ENCODE measurements around the gene ZSCAN9. TPM values are rescaled to one million over a fixed set of nuclear protein-coding genes. Genes with fewer than 3 reads are reported as not detected.
A peak's percentile ranks its signal among the peaks of the same experiment; 100 is the strongest.

Gene ZSCAN9
- total and polyA plus RNA-seq, 2 donors (not counting 3 experiments of a cell fraction or from before 2014, with no cell fraction given): 11.7 to 18.0 TPM

DNA sequence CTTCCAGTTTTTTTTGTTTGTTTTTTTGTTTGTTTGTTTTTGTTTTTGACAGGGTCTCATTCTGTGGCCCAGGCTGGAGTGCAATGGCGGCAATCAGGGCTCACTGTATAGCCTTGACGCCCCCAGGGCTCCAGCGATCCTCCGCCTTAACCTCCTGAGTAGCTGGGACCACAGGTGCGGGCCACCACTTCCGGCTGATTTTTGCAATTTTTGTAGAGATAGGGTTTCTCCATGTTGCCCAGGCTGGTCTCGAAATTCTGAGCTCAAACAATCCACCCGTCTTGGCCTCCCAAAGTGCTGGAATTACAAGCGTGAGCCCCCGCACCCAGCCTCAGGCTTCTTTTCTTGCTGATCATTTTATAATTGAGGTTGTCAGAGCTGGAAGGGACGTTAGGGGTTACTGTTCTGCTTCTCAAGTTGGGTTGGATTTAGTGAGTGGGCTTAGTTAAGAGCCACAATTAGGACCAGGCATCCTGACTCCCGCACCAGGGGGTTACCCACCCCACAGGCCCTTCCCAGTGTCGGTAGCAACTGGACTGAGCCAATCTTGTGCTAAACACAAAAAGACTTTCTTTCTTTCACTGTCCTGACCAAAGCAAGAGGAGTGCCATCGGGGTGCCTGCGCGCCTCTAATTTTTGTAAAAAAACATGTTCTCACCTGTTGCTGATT lies 13.1 kb upstream of the ZSCAN9 start:
- no peak for DNase-seq (ENCODE audit: low read depth, low spot score)
- no peaks in the 10 kb centered on the region for H3K36me3 ChIP-seq (ENCODE audit: control insufficient read depth in 2 of 2, extremely low read depth in 1 of 2, insufficient read depth in 2 of 2, low read length in 2 of 2)
- H2AFZ ChIP-seq (ENCODE audit: low read depth, low read length): peak overlapping the region; percentile 69
- CTCF ChIA-PET: interaction anchor here (1.2 kb wide), 1 partner anchor 144 kb away, joined by 4 read pairs; no protein-coding TSS in a partner anchor
- H3K9me3 ChIP-seq (replicated peaks; ENCODE audit: control insufficient read depth, insufficient read depth, low read length): no peaks in the 10 kb centered on the region
- POLR2A ChIA-PET: no interaction called here
- H3K4me1 ChIP-seq (ENCODE audit: control insufficient read depth, extremely low read depth, insufficient read depth, low read length): peaks cover 20% of the 10 kb centered on the region
- H3K4me2 ChIP-seq (ENCODE audit: insufficient read depth, low read length): peak overlapping the region; percentile 90
- intact Hi-C loops (cut with micrococcal nuclease) (loop anchor here (2.0 to 10.0 kb wide), 6 partner anchors 75 to 773 kb away; partner anchors contain the start of gene ZNF165), dilution Hi-C loops (cut with MboI; ENCODE audit: extremely low pct_ligation_motif_present, low sequenced_read_pairs) (no loop called here)
- no peak overlapping the region for H3K27ac ChIP-seq (ENCODE audit: insufficient read depth, low read depth, low read length)
- H3K27me3 ChIP-seq (ENCODE audit: control insufficient read depth in 2 of 2, insufficient read depth in 2 of 2, low read length in 2 of 2): peaks cover 35 to 74% of the 10 kb centered on the region in 2 experiments
- H3K9me1 ChIP-seq (replicated peaks; ENCODE audit: control insufficient read depth, extremely low read depth, insufficient read depth, low read length): no peaks in the 10 kb centered on the region
- no peaks in the 10 kb centered on the region for H3K79me2 ChIP-seq (ENCODE audit: control insufficient read depth, insufficient read depth, low read length)
- TF ChIP-seq FOS (IDR thresholded peaks at IDR 0.05; ENCODE audit: borderline replicate concordance, insufficient read depth, low read length) (no peak), POLR2A (IDR thresholded peaks at IDR 0.05; ENCODE audit: low read depth, low read length) (no peak), EZH2 (IDR thresholded peaks at IDR 0.05; ENCODE audit: borderline replicate concordance, low read depth, low read length, severe bottlenecking) (no peak), JUN (IDR thresholded peaks at IDR 0.05; ENCODE audit: borderline replicate concordance, insufficient read depth, insufficient read length, low read depth) (no peak), POLR2AphosphoS5 (IDR thresholded peaks at IDR 0.05; ENCODE audit: insufficient read depth, low read depth, low read length) (no peak), GATA2 (IDR thresholded peaks at IDR 0.05; ENCODE audit: insufficient read depth, insufficient read length, low read depth, low read length) (no peak), MYC (IDR thresholded peaks at IDR 0.05; ENCODE audit: low read depth, low read length) (no peak), CTCF (IDR thresholded peaks at IDR 0.05; ENCODE audit: extremely low read depth in 1 of 2, insufficient read depth in 1 of 2, low read depth in 1 of 2, low read length in 2 of 2) (no peak)
- TF ChIP-seq, protein P1, sequence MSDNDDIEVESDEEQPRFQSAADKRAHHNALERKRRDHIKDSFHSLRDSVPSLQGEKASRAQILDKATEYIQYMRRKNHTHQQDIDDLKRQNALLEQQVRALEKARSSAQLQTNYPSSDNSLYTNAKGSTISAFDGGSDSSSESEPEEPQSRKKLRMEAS (IDR thresholded peaks at IDR 0.05; ENCODE audit: insufficient read depth, insufficient read length): no peak
- FAIRE-seq: no peak
- H3K9ac ChIP-seq (replicated peaks; ENCODE audit: extremely low read depth, insufficient read depth, low read length): peak overlapping the region; percentile 52
- peak overlapping the region; percentile 31 to 69 (median 62) for H3K4me3 ChIP-seq (replicated peaks in 1 of 3; ENCODE audit: insufficient read depth in 1 of 3, low read depth in 1 of 3, low read length in 3 of 3)
- TSS peak; percentile 60 for BruUV-seq (replicated peaks)
- no peaks in the 10 kb centered on the region for H4K20me1 ChIP-seq (replicated peaks; ENCODE audit: control insufficient read depth, extremely low read depth, insufficient read depth, low read length)
